Cardiac fibroblast (primary cell): Measurements from ENCODE around the gene ENDOV.
A peak's percentile ranks its signal among the peaks of the same experiment; 100 is the strongest.

ENCODE experiments used
- DNase-seq, 2 donors: peaks; one replicate each; pipeline versions ENCODE4 v3.0.0 to v3.0.0-alpha.2; 2010; ENCODE audit warnings: low read depth in 2 of 2
- H3K4me3 ChIP-seq, 2 donors: replicated peaks in 1 of 2; 1 replicate in 1 of 2; 2 replicates in 1 of 2; pipeline ENCODE4 v1.5.1; 2011; ENCODE audit warnings: low read depth in 2 of 2, low read length in 2 of 2, mild to moderate bottlenecking in 2 of 2, moderate library complexity in 1 of 2
- TF ChIP-seq, protein P1 (sequence below): IDR thresholded peaks from one replicate; pipeline ENCODE4 v1.5.1; 2011; ENCODE audit warnings: low read depth, mild to moderate bottlenecking, low read length, inconsistent platforms

The ENDOV gene

DNA sequence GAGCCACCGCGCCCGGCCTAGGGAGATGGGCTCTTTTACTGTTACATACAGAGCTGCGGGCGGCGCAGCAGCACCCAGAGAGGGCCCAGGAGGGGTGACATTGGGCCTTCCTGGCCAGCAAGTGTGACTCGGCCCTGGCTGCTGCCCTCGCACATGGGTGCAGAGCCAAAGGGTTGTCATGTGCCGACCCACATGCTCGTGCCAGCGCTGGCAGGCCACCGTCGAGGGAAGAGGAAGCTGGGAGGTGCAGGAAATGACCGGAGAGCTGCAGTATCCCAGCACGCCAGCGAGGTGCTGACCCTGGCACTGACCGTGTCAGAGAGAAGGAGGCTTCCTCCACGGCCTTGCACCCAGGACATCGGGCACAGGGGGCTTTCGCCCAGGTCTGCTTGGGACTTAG lies 8.0 kb downstream of the ENDOV start:
- DNase-seq = no peak
- no peak overlapping the region for H3K4me3 ChIP-seq
- TF ChIP-seq, protein P1, sequence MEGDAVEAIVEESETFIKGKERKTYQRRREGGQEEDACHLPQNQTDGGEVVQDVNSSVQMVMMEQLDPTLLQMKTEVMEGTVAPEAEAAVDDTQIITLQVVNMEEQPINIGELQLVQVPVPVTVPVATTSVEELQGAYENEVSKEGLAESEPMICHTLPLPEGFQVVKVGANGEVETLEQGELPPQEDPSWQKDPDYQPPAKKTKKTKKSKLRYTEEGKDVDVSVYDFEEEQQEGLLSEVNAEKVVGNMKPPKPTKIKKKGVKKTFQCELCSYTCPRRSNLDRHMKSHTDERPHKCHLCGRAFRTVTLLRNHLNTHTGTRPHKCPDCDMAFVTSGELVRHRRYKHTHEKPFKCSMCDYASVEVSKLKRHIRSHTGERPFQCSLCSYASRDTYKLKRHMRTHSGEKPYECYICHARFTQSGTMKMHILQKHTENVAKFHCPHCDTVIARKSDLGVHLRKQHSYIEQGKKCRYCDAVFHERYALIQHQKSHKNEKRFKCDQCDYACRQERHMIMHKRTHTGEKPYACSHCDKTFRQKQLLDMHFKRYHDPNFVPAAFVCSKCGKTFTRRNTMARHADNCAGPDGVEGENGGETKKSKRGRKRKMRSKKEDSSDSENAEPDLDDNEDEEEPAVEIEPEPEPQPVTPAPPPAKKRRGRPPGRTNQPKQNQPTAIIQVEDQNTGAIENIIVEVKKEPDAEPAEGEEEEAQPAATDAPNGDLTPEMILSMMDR = no peak

DNA sequence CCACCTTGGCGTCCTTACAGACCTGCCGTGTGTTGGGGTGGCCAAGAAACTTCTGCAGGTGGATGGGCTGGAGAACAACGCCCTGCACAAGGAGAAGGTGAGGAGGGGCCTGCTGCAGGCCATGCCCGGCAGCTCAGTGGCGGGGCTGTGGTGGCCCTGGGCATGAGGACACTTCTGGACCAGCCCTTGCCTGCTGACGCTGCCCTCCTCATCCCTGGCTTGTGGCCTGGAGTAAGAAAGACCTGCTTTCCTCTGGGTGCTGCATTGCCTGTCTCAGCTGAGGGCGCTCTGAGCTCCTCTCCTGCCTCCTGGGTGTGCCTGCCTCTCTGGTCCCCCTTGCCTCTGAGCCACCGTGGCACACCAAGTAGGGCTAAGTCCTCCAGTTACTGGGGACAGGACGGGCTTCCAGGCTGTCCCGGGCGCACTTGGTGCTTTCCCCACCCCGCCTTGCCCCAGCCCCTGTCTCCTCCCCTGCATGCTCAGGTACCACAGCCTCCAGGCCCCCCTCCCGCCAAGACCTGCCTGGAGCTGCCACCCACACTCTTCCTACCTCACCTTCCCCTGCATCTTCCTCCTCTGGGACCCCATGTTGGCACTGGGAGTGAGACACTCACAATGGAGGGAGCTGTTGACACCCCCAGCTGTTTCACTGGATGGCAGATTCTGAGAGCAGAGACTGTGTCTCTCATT lies 8.7 kb downstream of the ENDOV start:
- H3K4me3 ChIP-seq = no peak overlapping the region
- TF ChIP-seq, protein P1 = no peak
- DNase-seq = no peak

DNA sequence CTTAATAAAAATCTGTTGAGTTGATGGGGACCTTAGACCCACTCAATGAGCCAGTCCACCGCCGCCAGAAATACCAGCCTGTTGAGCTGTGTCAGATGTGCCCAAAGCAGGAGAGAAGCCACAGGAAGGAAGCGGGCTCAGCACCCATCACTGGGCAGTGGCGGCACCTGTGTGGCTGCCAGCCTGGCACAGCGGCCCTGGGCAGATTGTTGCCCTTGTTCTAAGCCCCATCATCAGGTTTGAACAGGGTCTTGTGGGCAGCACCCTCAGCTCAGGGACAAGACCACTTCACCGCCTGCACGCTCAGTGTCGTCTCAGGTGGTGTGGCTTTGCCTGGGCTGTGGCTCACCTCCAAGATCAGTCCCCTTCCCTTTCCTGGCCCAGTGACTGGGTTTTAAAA lies 9.3 kb downstream of the ENDOV start:
- TF ChIP-seq, protein P1 = no peak
- DNase-seq = no peak
- H3K4me3 ChIP-seq = no peak overlapping the region

DNA sequence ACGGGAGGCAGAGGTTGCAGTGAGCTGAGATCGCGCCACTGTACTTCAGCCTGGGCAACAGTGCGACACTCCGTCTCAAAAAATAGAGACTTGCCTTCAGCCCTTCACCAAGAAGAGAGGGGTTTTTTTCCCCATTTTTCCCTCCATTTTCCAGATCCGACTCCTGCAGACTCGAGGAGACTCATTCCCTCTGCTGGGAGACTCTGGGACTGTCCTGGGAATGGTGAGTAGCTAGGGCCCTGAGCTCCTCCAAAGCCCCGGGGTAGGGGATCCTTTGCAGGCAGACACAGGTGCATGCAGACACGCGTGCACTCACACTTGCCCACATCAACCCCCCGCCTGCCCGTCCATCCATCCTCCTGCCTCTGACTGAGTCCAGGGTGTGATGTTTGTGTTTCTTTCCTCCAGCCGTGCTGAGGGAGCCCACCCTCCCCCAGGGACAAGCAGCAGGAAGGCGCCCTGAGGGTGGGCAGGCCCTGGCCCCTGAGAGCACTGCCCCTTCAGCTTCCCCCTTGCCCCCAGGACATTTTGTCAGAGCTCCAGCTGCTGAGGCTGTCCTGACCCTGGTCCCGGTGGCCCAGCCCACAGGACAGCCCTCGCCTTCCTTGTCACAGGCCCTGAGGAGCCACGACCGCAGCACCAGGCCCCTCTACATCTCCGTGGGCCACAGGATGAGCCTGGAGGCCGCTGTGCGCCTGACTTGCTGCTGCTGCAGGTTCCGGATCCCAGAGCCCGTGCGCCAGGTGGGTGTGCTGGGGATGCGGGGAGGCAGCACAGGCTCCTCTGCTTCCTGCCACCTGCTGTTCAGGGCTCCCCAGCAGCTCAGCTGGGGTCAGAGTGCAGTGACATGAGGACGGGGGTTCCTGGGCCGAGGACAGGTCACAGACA lies 10.2 kb downstream of the ENDOV start:
- TF ChIP-seq, protein P1 = no peak
- H3K4me3 ChIP-seq = no peak overlapping the region

DNA sequence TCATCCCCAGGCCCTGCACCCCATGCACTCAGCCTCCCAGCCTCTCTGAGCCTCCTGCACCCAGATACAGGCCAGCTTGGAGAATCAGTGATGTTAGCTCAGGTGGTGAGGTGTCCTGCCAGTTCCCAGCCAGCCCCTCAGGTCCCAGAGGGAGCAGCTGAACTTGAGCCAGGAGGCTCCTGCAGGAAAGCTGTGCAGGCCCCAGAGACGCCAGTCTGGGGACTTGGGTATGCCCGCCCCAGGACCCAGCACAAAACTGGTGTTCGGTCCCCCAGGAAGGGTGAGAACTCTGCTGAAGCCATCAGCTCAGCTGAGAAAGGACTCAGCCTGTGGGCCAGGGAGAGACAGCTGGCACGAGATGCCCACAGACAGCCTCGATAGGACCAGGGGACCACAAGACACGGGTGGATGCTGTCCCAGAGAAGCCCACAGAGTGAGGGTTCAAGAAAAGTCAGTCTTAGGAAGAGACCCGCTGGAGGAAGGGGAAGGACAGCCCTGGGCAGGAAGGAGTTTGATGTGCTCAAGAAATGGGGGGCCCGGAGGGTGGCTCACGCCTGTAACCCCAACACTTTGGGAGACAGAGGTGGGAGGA lies 11.0 kb downstream of the ENDOV start:
- TF ChIP-seq, protein P1 = no peak
- DNase-seq = no peak
- H3K4me3 ChIP-seq = no peak overlapping the region

More for the DNA sequence above, 10.2 kb downstream of the ENDOV start:
- DNase-seq = no peak

DNA sequence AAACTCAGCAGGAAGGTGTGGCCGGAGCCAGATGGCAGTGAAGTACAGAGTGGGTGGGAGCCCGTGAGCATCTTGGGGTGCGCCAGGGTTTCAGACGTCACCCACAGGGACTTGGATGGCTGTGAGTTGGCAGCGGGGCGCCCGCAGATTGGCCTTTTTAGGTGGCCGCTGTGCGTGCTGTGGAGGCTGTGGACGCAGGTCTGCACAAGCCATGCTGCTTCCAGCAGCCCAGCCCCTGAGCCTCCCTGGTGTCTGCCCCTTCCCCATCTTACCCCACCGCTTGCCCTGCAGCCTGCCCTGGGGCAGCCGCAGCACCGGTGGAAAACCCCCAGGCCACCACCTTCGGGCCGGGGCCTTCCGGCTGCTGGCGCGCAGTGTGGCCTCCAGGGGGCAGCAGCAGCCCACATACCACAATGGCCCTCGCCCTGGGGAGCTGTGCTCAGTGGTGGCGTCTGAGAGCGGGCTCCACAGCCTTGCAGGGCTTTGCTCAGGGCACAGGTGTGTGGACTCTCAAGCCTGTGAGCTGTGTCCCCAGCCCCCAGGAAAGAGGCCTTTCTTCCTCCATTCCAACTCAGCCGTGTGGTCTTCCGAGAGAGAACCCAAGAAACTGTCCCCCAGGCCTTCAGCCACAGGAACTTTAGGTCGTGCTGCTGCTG lies 11.8 kb downstream of the ENDOV start:
- H3K4me3 ChIP-seq = no peak overlapping the region
- TF ChIP-seq, protein P1 = peak; percentile 94
- peak; percentile 63 to 65 for DNase-seq
